ENCODE measurements around the gene ADCY3. TPM values are rescaled to one million over a fixed set of nuclear protein-coding genes. Genes with fewer than 3 reads are reported as not detected.

Gene ADCY3
- total and polyA plus RNA-seq, 9 of the 15 experiments (the other 6 are each of a cell fraction or from before 2014, with no cell fraction given): 1.5 to 54.8 (median 26.3) TPM

- ATAC-seq (no peak), DNase-seq (ENCODE audit: extremely low read depth in 1 of 4, low spot score in 3 of 4) (no peak), FAIRE-seq (no peak)
- Histone ChIP-seq H3K4me3 (no peak overlapping the region), H3K9ac (ENCODE audit: insufficient read depth in 1 of 2, low read depth in 2 of 2, low read length in 2 of 2) (peak overlapping the region in 1 of 2 experiments; percentile 24; a peak in 1 of 4 replicates), H3K27ac (ENCODE audit: extremely low read depth, low read depth, low read length) (no peak overlapping the region), H3K4me1 (replicated peaks in 1 of 2; ENCODE audit: control insufficient read depth in 2 of 2, insufficient read depth in 2 of 2, low read length in 2 of 2) (no peaks in the 10 kb centered on the region), H3K9me1 (ENCODE audit: control insufficient read depth, insufficient read depth, low read length) (no peaks in the 10 kb centered on the region), H4K20me1 (replicated peaks; ENCODE audit: control insufficient read depth, insufficient read depth, low read length) (no peaks in the 10 kb centered on the region), H2AFZ (ENCODE audit: low read depth, low read length) (no peak overlapping the region), H3K79me2 (ENCODE audit: control insufficient read depth, insufficient read depth, low read length) (peaks cover 7% of the 10 kb centered on the region; the same call in 2 of the 3 replicates), H3K4me2 (ENCODE audit: insufficient read depth, low read length) (no peak overlapping the region), H3K36me3 (ENCODE audit: control insufficient read depth, insufficient read depth, low read length) (peaks cover 27% of the 10 kb centered on the region; the same call in 2 of the 3 replicates), H3K27me3 (ENCODE audit: control insufficient read depth in 2 of 2, insufficient read depth in 2 of 2, low read length in 2 of 2) (no peaks in the 10 kb centered on the region), H3K9me3 (replicated peaks; ENCODE audit: control insufficient read depth, insufficient read depth, low read depth, low read length) (peaks cover 5% of the 10 kb centered on the region)
- in situ Hi-C loops (cut with MboI): no loop called here
- ChIA-PET POLR2A (no interaction called here), CTCF (ENCODE audit: low intra/inter-chr PET ratio) (no interaction called here)
- intact Hi-C loops (cut with micrococcal nuclease): no loop called here
- no TSS peak for BruUV-seq (replicated peaks)
- TF ChIP-seq POLR2AphosphoS2 (IDR thresholded peaks at IDR 0.05; ENCODE audit: low read length) (no peak), ZFP91 (CRISPR knock-in tag; IDR thresholded peaks at IDR 0.05) (no peak), HDAC3 (IDR thresholded peaks at IDR 0.05; ENCODE audit: borderline replicate concordance, partially characterized antibody) (no peak)
- 95% methylated on average over 6 of the region's 6 CpGs for WGBS (ENCODE audit: insufficient coverage, low coverage, missing lambda C conversion rate)
Observed at GRCh38 chr2:24906466-24906865, 13.6 kb downstream of the ADCY3 start.
